Measurements from ENCODE around the gene DCBLD2. TPM values are rescaled to one million over a fixed set of nuclear protein-coding genes. Genes with fewer than 3 reads are reported as not detected.
A peak's percentile ranks its signal among the peaks of the same experiment; 100 is the strongest.

DCBLD2 gene
- total RNA-seq, 1 experiment from 2014 or later: 48.0 TPM

- Histone ChIP-seq H3K18ac (ENCODE audit: insufficient read length, low read depth, low read length) (no peak overlapping the region), H3K14ac (ENCODE audit: insufficient read depth, low read length) (no peak overlapping the region), H3K9ac (ENCODE audit: extremely low read depth, insufficient read length, low read length) (no peak overlapping the region), H2BK120ac (ENCODE audit: low read depth, low read length, poor library complexity, severe bottlenecking) (no peak overlapping the region), H3K9me3 (ENCODE audit: control insufficient read depth, low read depth, low read length) (no peaks in the 10 kb centered on the region), H3K4me2 (ENCODE audit: insufficient read depth, insufficient read length, low read length) (no peak overlapping the region), H2BK20ac (ENCODE audit: low read depth, low read length, poor library complexity, severe bottlenecking) (no peak overlapping the region), H2AFZ (ENCODE audit: low read length) (no peak overlapping the region), H3K79me1 (ENCODE audit: insufficient read depth, low read depth, low read length, poor library complexity, severe bottlenecking) (no peaks in the 10 kb centered on the region), H2BK12ac (ENCODE audit: insufficient read length, low read depth, low read length) (no peak overlapping the region), H3T11ph (ENCODE audit: low read length) (no peak overlapping the region), H3K27me3 (ENCODE audit: insufficient read depth, low read length) (no peaks in the 10 kb centered on the region), H3K23me2 (ENCODE audit: insufficient read length, low read depth, low read length, poor library complexity, severe bottlenecking) (no peaks in the 10 kb centered on the region), H3K4me1 (ENCODE audit: insufficient read depth, low read length) (no peaks in the 10 kb centered on the region), H2AK5ac (ENCODE audit: insufficient read length, low read length) (no peak overlapping the region), H4K8ac (replicated peaks; ENCODE audit: insufficient read length, low read depth, low read length) (no peak overlapping the region), H4K20me1 (ENCODE audit: control insufficient read depth, insufficient read depth, insufficient read length) (no peaks in the 10 kb centered on the region), H4K5ac (ENCODE audit: insufficient read length, low read depth, low read length) (no peak overlapping the region), H3K56ac (ENCODE audit: insufficient read length, low read depth, low read length) (no peak overlapping the region), H2BK5ac (ENCODE audit: insufficient read length, low read length) (no peak overlapping the region), H2BK15ac (ENCODE audit: low read depth, low read length) (no peak overlapping the region), H4K91ac (ENCODE audit: insufficient read length, low read depth, low read length) (no peak overlapping the region), H3K4ac (ENCODE audit: low read depth, low read length) (no peak overlapping the region), H3K79me2 (ENCODE audit: insufficient read depth, low read length) (no peaks in the 10 kb centered on the region), H3K27ac (ENCODE audit: insufficient read length, low read depth, low read length) (no peak overlapping the region), H3K23ac (ENCODE audit: insufficient read length, low read depth, low read length) (no peak overlapping the region)
- Mint-ChIP-seq H3K27ac (peak overlapping the region in 1 of 3 experiments; percentile 61; a peak in 2 of 7 replicates), H3K27me3 (ENCODE audit: low read depth) (no peaks in the 10 kb centered on the region), H3K4me3 (no peak overlapping the region), H3K9me3 (peaks cover 2 to 4% of the 10 kb centered on the region in 2 experiments; a peak in 3 of 5 replicates), H3K36me3 (ENCODE audit: insufficient read depth in 1 of 3, low read depth in 3 of 3) (peaks cover 9 to 47% (median 32%) of the 10 kb centered on the region in 3 experiments), H3K4me1 (no peaks in the 10 kb centered on the region)
- DNase-seq: no peak
- TF ChIP-seq CTCF (conservative IDR thresholded peaks at IDR 0.05): no peak
- no CpG with 5 or more reads among the region's 3 CpGs for WGBS (ENCODE audit: extremely low coverage, insufficient read length, low lambda C conversion rate)
Observed at GRCh38 chr3:98799479-98799878, 102.0 kb downstream of the DCBLD2 start.
